Measurements from ENCODE around the gene KCNC3. TPM values are rescaled to one million over a fixed set of nuclear protein-coding genes. Genes with fewer than 3 reads are reported as not detected.

The KCNC3 gene
- total and polyA plus RNA-seq, 2 experiments from 2014 or later, result 1.3 to 3.4 TPM

DNA sequence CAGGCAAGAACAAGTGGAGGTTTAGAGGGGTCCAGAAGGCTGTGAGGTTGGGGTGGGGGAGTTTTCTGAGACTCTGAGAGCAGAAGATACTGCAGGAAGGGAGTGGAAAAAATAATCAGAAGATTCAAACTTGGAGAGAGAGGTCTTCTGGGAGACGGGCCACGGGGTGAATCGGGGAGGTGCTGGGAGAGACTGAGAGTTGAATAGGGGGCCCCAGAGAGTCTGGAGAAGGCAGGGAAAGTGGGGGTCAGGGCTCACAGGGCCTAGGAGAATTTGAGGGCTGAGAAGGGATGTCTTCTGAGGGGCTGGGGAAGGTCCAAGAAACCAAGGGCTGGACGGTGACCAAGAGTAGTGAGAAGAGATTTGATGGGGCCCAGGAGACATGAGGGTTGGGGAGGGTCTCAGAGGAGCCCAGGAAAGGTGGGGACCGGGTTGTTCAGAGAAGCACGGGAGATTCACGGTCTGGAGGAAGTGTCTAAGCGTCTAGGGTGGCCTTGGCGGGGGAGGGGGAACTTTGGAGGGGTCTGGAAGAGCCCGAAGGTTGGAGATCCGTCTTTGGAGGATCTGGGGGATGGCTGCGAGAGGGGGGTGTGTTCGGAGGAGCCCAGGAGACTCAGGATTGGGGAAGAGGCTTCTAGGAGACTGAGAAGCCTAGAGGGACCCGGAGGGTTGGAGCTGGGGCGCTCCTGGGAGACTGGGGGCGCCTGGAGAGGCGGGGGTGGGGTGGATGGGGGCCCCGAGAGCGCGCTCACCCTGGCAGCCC is 1.5 kb downstream of the KCNC3 start (continued):
- TF ChIP-seq STAT1 (IDR thresholded peaks at IDR 0.05; ENCODE audit: unreplicated experiment), result no peak
- TF ChIP-seq EZH2 (IDR thresholded peaks at IDR 0.05; ENCODE audit: low read depth, unreplicated experiment), result no peak
- no peak for TF ChIP-seq NANOG (IDR thresholded peaks at IDR 0.05; ENCODE audit: borderline replicate concordance)
- TF ChIP-seq JUNB (IDR thresholded peaks at IDR 0.05; ENCODE audit: unreplicated experiment), result no peak
- TF ChIP-seq, protein P1, sequence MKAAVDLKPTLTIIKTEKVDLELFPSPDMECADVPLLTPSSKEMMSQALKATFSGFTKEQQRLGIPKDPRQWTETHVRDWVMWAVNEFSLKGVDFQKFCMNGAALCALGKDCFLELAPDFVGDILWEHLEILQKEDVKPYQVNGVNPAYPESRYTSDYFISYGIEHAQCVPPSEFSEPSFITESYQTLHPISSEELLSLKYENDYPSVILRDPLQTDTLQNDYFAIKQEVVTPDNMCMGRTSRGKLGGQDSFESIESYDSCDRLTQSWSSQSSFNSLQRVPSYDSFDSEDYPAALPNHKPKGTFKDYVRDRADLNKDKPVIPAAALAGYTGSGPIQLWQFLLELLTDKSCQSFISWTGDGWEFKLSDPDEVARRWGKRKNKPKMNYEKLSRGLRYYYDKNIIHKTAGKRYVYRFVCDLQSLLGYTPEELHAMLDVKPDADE (IDR thresholded peaks at IDR 0.05), result no peak
- TF ChIP-seq, protein P2, sequence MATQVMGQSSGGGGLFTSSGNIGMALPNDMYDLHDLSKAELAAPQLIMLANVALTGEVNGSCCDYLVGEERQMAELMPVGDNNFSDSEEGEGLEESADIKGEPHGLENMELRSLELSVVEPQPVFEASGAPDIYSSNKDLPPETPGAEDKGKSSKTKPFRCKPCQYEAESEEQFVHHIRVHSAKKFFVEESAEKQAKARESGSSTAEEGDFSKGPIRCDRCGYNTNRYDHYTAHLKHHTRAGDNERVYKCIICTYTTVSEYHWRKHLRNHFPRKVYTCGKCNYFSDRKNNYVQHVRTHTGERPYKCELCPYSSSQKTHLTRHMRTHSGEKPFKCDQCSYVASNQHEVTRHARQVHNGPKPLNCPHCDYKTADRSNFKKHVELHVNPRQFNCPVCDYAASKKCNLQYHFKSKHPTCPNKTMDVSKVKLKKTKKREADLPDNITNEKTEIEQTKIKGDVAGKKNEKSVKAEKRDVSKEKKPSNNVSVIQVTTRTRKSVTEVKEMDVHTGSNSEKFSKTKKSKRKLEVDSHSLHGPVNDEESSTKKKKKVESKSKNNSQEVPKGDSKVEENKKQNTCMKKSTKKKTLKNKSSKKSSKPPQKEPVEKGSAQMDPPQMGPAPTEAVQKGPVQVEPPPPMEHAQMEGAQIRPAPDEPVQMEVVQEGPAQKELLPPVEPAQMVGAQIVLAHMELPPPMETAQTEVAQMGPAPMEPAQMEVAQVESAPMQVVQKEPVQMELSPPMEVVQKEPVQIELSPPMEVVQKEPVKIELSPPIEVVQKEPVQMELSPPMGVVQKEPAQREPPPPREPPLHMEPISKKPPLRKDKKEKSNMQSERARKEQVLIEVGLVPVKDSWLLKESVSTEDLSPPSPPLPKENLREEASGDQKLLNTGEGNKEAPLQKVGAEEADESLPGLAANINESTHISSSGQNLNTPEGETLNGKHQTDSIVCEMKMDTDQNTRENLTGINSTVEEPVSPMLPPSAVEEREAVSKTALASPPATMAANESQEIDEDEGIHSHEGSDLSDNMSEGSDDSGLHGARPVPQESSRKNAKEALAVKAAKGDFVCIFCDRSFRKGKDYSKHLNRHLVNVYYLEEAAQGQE (IDR thresholded peaks at IDR 0.05; ENCODE audit: unreplicated experiment), result no peak
- TF ChIP-seq, protein P3, sequence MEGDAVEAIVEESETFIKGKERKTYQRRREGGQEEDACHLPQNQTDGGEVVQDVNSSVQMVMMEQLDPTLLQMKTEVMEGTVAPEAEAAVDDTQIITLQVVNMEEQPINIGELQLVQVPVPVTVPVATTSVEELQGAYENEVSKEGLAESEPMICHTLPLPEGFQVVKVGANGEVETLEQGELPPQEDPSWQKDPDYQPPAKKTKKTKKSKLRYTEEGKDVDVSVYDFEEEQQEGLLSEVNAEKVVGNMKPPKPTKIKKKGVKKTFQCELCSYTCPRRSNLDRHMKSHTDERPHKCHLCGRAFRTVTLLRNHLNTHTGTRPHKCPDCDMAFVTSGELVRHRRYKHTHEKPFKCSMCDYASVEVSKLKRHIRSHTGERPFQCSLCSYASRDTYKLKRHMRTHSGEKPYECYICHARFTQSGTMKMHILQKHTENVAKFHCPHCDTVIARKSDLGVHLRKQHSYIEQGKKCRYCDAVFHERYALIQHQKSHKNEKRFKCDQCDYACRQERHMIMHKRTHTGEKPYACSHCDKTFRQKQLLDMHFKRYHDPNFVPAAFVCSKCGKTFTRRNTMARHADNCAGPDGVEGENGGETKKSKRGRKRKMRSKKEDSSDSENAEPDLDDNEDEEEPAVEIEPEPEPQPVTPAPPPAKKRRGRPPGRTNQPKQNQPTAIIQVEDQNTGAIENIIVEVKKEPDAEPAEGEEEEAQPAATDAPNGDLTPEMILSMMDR (conservative IDR thresholded peaks at IDR 0.05; ENCODE audit: low read depth in 2 of 2), result no peak
- TF ChIP-seq CREB1 (CRISPR knock-in tag; IDR thresholded peaks at IDR 0.05; ENCODE audit: low read depth), result no peak
- no peak for TF ChIP-seq POLR2AphosphoS5 (IDR thresholded peaks at IDR 0.05; ENCODE audit: low read depth)

DNA sequence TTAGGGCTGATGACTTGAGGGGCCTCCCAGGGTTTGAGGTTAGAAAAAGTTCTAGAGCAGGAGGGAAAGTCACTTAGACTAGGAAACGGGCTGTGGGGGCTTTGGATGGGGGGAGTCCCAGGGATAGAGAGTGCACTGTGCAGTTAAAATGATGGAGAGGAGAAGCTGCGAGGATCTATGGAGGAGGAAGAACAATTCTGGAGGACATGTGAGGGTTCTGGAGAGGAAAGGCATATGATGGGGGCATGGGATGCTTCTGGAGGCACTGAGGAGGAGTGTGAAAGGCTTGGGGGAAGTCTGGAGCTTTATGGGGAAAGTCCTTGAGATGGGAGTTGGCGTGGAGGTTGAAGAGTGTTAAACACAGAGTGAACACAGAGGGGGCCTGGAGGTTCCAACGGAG is 2.2 kb downstream of the KCNC3 start:
- Histone ChIP-seq H3K27me3 (ENCODE audit: insufficient read depth) (peaks cover 25% of the 10 kb centered on the region), H3K36me3 (ENCODE audit: insufficient read depth) (no peaks in the 10 kb centered on the region), H3K79me2 (replicated peaks; ENCODE audit: insufficient read depth) (peaks cover 16% of the 10 kb centered on the region), H3K27ac (ENCODE audit: low read depth) (no peak overlapping the region), H3K4me3 (peak overlapping the region; percentile 86), H4K20me1 (replicated peaks; ENCODE audit: insufficient read depth) (peaks cover 17% of the 10 kb centered on the region; the same call in 1 of the 2 replicates), H2AFZ (no peak overlapping the region), H3K4me2 (peak overlapping the region; percentile 92), H3K4me1 (ENCODE audit: insufficient read depth) (peaks cover 35% of the 10 kb centered on the region), H3F3A (replicated peaks; ENCODE audit: low read depth) (peaks cover 14% of the 10 kb centered on the region), H3K9me2 (ENCODE audit: insufficient read depth) (no peaks in the 10 kb centered on the region)
- H3K27ac Mint-ChIP-seq, result no peak overlapping the region
- no peak for ATAC-seq
- peaks cover 52% of the 10 kb centered on the region for H3K36me3 Mint-ChIP-seq (ENCODE audit: low read depth)
- peaks cover 81% of the 10 kb centered on the region for H3K9me3 Mint-ChIP-seq
- no peaks in the 10 kb centered on the region for H3K4me1 Mint-ChIP-seq
- H3K27me3 Mint-ChIP-seq (ENCODE audit: insufficient read depth, low read depth, poor library complexity), result peaks cover 28% of the 10 kb centered on the region
- no peak for DNase-seq (ENCODE audit: low spot score)
- H3K4me3 Mint-ChIP-seq, result no peak overlapping the region
- TF ChIP-seq STAT1 (IDR thresholded peaks at IDR 0.05; ENCODE audit: unreplicated experiment) (no peak), POLR2AphosphoS5 (IDR thresholded peaks at IDR 0.05; ENCODE audit: low read depth) (no peak)
- TF ChIP-seq, protein P1 (IDR thresholded peaks at IDR 0.05), result no peak
- TF ChIP-seq, protein P4, sequence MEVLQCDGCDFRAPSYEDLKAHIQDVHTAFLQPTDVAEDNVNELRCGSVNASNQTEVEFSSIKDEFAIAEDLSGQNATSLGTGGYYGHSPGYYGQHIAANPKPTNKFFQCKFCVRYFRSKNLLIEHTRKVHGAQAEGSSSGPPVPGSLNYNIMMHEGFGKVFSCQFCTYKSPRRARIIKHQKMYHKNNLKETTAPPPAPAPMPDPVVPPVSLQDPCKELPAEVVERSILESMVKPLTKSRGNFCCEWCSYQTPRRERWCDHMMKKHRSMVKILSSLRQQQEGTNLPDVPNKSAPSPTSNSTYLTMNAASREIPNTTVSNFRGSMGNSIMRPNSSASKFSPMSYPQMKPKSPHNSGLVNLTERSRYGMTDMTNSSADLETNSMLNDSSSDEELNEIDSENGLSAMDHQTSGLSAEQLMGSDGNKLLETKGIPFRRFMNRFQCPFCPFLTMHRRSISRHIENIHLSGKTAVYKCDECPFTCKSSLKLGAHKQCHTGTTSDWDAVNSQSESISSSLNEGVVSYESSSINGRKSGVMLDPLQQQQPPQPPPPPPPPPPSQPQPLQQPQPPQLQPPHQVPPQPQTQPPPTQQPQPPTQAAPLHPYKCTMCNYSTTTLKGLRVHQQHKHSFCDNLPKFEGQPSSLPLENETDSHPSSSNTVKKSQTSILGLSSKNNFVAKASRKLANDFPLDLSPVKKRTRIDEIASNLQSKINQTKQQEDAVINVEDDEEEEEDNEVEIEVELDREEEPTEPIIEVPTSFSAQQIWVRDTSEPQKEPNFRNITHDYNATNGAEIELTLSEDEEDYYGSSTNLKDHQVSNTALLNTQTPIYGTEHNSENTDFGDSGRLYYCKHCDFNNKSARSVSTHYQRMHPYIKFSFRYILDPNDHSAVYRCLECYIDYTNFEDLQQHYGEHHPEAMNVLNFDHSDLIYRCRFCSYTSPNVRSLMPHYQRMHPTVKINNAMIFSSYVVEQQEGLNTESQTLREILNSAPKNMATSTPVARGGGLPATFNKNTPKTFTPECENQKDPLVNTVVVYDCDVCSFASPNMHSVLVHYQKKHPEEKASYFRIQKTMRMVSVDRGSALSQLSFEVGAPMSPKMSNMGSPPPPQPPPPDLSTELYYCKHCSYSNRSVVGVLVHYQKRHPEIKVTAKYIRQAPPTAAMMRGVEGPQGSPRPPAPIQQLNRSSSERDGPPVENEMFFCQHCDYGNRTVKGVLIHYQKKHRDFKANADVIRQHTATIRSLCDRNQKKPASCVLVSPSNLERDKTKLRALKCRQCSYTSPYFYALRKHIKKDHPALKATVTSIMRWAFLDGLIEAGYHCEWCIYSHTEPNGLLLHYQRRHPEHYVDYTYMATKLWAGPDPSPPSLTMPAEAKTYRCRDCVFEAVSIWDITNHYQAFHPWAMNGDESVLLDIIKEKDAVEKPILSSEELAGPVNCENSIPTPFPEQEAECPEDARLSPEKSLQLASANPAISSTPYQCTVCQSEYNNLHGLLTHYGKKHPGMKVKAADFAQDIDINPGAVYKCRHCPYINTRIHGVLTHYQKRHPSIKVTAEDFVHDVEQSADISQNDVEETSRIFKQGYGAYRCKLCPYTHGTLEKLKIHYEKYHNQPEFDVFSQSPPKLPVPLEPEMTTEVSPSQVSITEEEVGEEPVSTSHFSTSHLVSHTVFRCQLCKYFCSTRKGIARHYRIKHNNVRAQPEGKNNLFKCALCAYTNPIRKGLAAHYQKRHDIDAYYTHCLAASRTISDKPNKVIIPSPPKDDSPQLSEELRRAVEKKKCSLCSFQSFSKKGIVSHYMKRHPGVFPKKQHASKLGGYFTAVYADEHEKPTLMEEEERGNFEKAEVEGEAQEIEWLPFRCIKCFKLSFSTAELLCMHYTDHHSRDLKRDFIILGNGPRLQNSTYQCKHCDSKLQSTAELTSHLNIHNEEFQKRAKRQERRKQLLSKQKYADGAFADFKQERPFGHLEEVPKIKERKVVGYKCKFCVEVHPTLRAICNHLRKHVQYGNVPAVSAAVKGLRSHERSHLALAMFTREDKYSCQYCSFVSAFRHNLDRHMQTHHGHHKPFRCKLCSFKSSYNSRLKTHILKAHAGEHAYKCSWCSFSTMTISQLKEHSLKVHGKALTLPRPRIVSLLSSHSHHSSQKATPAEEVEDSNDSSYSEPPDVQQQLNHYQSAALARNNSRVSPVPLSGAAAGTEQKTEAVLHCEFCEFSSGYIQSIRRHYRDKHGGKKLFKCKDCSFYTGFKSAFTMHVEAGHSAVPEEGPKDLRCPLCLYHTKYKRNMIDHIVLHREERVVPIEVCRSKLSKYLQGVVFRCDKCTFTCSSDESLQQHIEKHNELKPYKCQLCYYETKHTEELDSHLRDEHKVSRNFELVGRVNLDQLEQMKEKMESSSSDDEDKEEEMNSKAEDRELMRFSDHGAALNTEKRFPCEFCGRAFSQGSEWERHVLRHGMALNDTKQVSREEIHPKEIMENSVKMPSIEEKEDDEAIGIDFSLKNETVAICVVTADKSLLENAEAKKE (CRISPR knock-in tag; IDR thresholded peaks at IDR 0.05), result no peak
